Measurements from ENCODE around the gene PPFIA4.

The PPFIA4 gene

DNA sequence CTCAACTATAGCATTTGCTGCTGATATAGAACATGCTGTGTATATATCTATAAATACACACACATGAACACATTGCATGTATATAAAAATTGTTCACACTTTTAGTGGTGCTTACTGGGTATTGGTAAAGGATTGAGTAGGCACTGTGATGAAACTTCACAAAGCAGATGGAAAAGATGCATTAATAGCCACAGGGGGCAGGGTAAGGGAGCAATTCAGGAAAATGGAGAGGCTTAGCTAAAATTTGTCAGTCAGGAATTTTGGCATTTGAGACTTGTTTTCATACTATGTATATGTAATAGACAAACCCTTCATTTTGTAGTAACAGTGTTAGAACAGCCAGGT lies 633 bp upstream of the PPFIA4 start:
- TF ChIP-seq, protein P1, sequence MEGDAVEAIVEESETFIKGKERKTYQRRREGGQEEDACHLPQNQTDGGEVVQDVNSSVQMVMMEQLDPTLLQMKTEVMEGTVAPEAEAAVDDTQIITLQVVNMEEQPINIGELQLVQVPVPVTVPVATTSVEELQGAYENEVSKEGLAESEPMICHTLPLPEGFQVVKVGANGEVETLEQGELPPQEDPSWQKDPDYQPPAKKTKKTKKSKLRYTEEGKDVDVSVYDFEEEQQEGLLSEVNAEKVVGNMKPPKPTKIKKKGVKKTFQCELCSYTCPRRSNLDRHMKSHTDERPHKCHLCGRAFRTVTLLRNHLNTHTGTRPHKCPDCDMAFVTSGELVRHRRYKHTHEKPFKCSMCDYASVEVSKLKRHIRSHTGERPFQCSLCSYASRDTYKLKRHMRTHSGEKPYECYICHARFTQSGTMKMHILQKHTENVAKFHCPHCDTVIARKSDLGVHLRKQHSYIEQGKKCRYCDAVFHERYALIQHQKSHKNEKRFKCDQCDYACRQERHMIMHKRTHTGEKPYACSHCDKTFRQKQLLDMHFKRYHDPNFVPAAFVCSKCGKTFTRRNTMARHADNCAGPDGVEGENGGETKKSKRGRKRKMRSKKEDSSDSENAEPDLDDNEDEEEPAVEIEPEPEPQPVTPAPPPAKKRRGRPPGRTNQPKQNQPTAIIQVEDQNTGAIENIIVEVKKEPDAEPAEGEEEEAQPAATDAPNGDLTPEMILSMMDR (conservative IDR thresholded peaks at IDR 0.05; ENCODE audit: low read depth, low read length): no peak
- H3K36me3 ChIP-seq (ENCODE audit: insufficient read depth): peaks cover 7% of the 10 kb centered on the region; the same call in 1 of the 2 replicates
- H3K9ac ChIP-seq: no peak overlapping the region
- no peaks in the 10 kb centered on the region for H3K27me3 ChIP-seq (ENCODE audit: insufficient read depth, low read depth)
- peaks cover 5% of the 10 kb centered on the region for H3K4me1 ChIP-seq (ENCODE audit: low read depth, poor library complexity, severe bottlenecking)
- no peak overlapping the region for H3K4me3 ChIP-seq (IDR thresholded peaks at IDR 0.05; ENCODE audit: insufficient read depth, low read depth, low read length)
- H3K4me2 ChIP-seq: peak overlapping the region; percentile 30; the same call in 1 of the 2 replicates
- H4K20me1 ChIP-seq (ENCODE audit: insufficient read depth): no peaks in the 10 kb centered on the region
- no peaks in the 10 kb centered on the region for H3K79me2 ChIP-seq (ENCODE audit: insufficient read depth, low read depth)
- H2AFZ ChIP-seq (ENCODE audit: low read depth): peak overlapping the region; percentile 98
- H3K27ac ChIP-seq: no peak overlapping the region; the same call in 1 of the 2 replicates

DNA sequence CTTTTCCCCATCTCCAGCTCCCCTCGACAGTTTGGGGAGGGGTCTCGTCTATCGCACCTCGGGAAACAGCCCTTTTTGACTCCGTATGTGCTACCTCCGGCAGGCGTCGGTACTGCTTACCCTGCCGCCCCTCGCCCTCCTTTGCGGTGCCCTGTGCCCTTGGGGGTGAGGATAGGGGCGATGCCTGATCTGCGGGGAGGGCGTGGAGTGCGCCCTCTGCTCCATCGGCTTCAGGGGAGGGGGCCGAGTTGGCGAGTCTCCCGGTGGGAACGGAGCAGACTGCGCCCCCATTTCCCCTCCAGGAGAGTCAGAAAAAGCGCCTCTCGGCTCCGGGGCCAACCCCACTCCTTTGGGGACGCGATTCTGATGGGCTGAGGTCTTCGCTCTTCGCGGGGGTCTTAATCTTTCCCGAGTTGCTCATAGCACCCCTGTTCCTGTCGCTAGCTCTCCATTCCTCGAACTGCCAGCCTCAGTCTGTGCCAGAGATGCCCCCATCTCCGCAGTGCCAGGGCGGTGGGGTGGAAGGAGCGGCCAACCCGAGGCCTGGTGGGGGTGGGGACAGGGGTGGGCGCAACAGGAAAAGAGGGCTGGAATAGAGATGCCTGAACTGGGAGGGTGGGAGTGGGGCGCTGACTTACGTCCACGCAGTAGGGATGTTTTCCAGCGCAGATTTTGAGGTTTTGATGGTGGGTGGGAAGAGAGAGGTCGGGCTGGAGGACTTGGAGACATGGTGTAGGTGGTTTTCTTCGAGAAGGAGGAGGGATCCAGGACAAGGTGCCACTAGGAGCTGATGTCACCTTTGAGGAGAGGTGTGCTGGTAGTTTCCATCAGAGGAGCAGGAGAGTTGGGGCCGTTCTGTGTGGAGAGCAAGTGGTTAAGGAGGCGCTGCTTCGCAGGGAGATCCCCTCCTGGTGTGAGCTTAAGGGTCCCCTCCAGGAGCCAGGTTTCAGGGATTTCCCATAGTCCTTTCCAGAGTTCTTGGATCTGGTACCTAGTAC lies 674 bp downstream of the PPFIA4 start:
- TF ChIP-seq, protein P1 (conservative IDR thresholded peaks at IDR 0.05; ENCODE audit: low read depth, low read length): no peak
- Histone ChIP-seq H3K4me3 (IDR thresholded peaks at IDR 0.05; ENCODE audit: insufficient read depth, low read depth, low read length) (peak overlapping the region; percentile 62), H3K4me2 (peak overlapping the region; percentile 55), H3K36me3 (ENCODE audit: insufficient read depth) (peaks cover 7% of the 10 kb centered on the region; the same call in 1 of the 2 replicates), H3K9ac (peak overlapping the region; percentile 27; the same call in 1 of the 2 replicates), H3K4me1 (ENCODE audit: low read depth, poor library complexity, severe bottlenecking) (peaks cover 5% of the 10 kb centered on the region), H3K27me3 (ENCODE audit: insufficient read depth, low read depth) (no peaks in the 10 kb centered on the region), H4K20me1 (ENCODE audit: insufficient read depth) (no peaks in the 10 kb centered on the region), H3K79me2 (ENCODE audit: insufficient read depth, low read depth) (no peaks in the 10 kb centered on the region), H3K27ac (no peak overlapping the region), H2AFZ (ENCODE audit: low read depth) (peak overlapping the region; percentile 98)

DNA sequence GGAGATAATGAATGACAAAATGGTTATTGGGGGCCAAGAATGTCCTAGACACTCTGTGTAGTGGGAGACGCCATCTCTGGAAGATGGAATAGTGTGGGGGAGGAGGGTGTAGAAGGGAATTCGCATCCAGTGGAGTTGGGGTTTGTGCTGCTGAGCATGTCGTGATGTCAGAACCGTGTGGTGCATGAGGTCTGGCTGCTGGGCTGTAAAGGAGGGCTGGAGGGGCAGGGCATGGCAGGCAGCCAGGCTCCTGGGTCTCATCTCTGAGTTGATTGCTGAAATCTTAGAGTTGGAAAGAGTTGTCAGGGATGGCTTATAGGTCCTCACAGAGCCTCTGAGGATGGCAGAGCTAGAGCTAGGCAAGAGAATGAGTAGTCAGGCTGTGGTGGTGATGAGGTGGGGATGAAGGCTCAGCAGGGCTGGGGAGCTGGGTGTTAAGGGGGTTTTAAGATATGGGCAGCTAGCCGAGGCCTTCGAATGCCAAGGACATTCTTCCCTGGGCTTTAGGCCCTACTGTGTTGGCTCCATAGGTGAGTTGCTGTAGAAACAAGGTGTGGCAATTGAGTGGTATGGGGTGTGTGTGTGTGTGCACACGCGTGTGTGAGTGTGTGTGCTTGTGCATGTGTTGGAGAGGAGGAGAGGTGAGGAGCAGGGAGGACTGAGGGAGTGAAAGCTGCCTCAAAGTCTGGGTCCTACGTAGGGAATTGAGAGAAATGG lies 1.9 kb downstream of the PPFIA4 start:
- Histone ChIP-seq H2AFZ (ENCODE audit: low read depth) (no peak overlapping the region), H3K27ac (no peak overlapping the region), H3K79me2 (ENCODE audit: insufficient read depth, low read depth) (no peaks in the 10 kb centered on the region), H3K9ac (no peak overlapping the region), H3K36me3 (ENCODE audit: insufficient read depth) (peaks cover 7% of the 10 kb centered on the region; the same call in 1 of the 2 replicates), H3K4me1 (ENCODE audit: low read depth, poor library complexity, severe bottlenecking) (peaks cover 5% of the 10 kb centered on the region), H4K20me1 (ENCODE audit: insufficient read depth) (no peaks in the 10 kb centered on the region), H3K27me3 (ENCODE audit: insufficient read depth, low read depth) (no peaks in the 10 kb centered on the region), H3K4me3 (IDR thresholded peaks at IDR 0.05; ENCODE audit: insufficient read depth, low read depth, low read length) (no peak overlapping the region), H3K4me2 (no peak overlapping the region)
- TF ChIP-seq, protein P1 (conservative IDR thresholded peaks at IDR 0.05; ENCODE audit: low read depth, low read length): no peak

DNA sequence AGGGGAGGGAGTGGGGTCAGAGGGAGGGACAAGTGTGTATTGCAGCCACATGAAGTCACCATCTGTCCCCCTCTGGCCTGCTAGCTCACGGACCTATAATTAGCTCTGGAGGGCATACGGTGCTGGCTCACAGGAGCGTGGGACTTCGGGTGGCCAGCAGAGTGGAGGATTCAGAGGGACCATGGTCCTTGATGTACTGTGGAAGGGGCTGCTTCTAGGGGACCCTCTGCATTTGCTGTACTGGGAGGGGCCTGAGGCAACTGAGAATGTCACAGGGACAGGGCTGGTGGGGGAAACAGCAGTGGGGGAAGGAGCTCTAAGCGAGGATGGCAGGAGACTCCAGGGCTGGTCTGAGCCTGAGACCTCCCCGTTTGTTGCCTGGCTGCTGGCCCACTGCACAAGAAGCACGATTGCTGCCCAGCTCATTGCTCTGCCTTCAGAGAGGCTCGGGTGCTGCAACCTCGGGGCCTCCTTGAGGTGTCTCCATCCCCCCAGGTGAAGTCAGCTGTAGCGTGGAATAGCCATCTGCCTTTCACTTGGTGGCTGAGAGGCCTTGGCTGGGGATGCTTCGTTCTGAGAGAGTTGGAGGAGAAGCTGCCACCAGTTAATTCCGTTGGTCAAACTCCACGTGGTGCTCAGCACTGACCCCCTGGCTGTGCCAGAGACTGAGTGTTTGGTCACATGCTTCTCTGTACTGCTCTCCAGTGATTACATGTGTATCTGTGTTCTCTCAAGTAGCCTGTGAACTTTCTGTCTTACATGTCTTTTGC lies 2.7 kb downstream of the PPFIA4 start:
- no peaks in the 10 kb centered on the region for H4K20me1 ChIP-seq (ENCODE audit: insufficient read depth)
- H3K79me2 ChIP-seq (ENCODE audit: insufficient read depth, low read depth): no peaks in the 10 kb centered on the region
- no peak overlapping the region for H3K9ac ChIP-seq
- H3K4me1 ChIP-seq (ENCODE audit: low read depth, poor library complexity, severe bottlenecking): peaks cover 9% of the 10 kb centered on the region
- H3K4me3 ChIP-seq (IDR thresholded peaks at IDR 0.05; ENCODE audit: insufficient read depth, low read depth, low read length): no peak overlapping the region
- no peak overlapping the region for H3K4me2 ChIP-seq
- H2AFZ ChIP-seq (ENCODE audit: low read depth): no peak overlapping the region
- peaks cover 3% of the 10 kb centered on the region; the same call in 1 of the 2 replicates for H3K36me3 ChIP-seq (ENCODE audit: insufficient read depth)
- TF ChIP-seq, protein P1 (conservative IDR thresholded peaks at IDR 0.05; ENCODE audit: low read depth, low read length): no peak
- H3K27me3 ChIP-seq (ENCODE audit: insufficient read depth, low read depth): no peaks in the 10 kb centered on the region
- H3K27ac ChIP-seq: no peak overlapping the region

Measured in KMS-11 (cell line).